GM21723 (cell line): ENCODE measurements around the gene PCCB.
A peak's percentile ranks its signal among the peaks of the same experiment; 100 is the strongest.
"Not testable (repeated sequence)": the region's sequence is repeated elsewhere in the genome, so short reads cannot be mapped to it uniquely, and the experiment has no call there.

ENCODE experiments used
- ATAC-seq: cut with Tn5 transposase; IDR thresholded peaks from one replicate; pipeline ENCODE4 v1.9.1; 2021; ENCODE audit warnings: mild to moderate bottlenecking, moderate library complexity; ENCODE audit not compliant: unreplicated experiment

The PCCB gene

GRCh38 chr3:136261826-136262225 is 11.7 kb downstream of the PCCB start:
- no peak for ATAC-seq

DNA sequence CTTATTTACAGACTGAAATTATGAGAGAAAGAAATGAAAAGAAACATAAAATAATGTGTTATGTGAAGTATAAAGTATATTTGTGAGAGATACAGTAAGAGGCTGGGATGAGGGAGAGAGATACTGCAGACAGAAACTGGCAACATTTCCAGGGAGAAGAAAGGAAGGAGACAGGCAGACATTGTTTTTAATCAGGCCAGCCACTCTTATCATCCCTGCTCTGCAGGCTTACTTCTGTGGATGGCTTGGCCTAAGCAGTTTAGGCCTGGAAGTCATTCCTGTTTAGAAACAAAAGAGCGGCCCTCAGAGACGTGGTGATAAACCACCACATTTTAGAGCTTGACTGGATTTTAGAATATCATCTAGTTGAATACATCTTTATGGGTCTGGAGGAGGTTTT is 12.4 kb downstream of the PCCB start:
- ATAC-seq = no peak

DNA sequence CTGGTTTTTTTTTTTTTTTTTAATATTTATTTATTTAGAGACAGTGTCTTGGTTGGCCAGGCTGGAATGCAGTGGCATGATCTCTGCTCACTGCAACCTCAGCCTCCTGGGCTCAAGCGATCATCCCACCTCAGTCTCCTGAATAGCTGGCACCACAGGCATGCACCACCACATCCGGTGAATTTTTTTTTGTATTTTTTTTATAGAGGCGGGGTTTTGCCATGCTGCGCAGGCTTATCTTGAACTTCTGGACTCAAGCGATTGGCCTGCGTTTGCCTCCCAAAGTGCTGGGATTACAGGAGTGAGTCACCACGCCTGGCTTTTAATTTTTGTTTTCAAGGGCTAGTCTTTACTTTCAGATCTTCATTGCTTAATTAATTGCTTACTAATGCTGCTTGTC is 13.1 kb downstream of the PCCB start:
- no peak for ATAC-seq

DNA sequence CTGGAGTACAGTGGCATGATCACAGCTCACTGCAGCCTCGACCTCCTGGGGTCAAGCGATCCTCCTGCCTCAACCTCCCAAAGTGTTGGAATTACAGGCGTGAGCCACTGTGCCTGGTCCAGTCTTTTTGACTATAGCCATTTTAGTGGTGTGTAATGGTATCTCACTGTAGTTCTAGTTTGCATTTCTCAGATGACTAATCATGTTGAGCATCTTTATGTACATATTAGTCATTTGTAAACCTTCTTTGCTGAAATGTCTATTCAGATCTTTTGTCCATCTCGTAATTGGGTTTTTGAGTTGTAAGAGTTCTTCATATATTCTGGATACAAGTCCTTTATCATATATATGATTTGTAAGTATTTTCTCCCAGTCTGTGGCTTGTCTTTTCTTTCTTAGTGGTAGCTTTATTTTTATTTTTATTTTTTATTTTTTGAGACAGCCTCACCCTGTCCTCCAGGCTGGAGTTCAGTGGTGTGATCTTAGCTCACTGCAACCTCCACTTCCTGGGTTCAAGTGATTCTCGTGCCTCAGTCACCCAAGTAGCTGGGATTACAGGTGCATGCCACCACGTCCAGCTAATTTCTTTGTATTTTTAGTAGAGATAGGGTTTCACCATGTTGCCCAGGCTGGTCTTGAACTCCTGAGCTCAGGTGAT is 16.5 kb downstream of the PCCB start:
- not testable (repeated sequence) for ATAC-seq

DNA sequence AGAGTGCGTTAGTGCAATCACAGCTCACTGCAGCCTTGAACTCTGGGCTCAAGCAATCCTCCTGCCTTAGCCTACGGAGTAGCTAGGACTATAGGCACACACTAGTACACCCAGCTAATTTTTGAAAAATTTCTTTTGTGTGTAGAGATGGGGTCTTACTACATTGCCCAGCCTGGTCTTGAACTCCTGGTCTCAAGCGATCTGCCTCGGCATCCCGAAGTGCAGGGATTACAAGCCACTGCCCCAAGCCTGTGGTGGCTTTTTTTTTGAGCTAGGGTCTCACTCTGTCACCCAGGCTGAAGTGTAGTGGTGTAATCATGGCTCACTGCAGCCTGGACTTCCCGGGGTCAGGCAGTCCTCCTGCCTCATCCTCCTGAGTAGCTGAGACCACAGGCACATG is 17.1 kb downstream of the PCCB start:
- ATAC-seq = no peak

- peak; percentile 75 for ATAC-seq
These were observed 20.0 kb downstream of the PCCB start for GRCh38 chr3:136270179-136270578.

DNA sequence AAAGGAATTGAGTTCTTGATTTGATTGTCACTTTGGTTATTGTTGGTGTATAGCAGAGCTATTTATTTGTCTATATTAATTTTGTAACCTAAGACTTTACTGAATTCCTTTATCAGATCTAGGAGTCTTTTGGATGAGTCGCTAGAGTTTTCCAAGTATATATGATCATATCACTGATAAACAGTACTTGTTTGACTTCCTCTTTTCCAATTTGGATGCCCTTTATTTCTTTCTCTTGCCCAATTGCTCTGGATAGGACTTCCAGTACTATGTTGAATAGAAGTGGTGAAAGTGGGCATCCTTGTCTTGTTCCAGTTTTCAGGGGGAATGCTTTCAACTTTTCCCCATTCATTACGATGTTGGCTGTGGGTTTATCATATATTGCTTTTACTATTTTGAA is 21.5 kb downstream of the PCCB start:
- not testable (repeated sequence) for ATAC-seq

DNA sequence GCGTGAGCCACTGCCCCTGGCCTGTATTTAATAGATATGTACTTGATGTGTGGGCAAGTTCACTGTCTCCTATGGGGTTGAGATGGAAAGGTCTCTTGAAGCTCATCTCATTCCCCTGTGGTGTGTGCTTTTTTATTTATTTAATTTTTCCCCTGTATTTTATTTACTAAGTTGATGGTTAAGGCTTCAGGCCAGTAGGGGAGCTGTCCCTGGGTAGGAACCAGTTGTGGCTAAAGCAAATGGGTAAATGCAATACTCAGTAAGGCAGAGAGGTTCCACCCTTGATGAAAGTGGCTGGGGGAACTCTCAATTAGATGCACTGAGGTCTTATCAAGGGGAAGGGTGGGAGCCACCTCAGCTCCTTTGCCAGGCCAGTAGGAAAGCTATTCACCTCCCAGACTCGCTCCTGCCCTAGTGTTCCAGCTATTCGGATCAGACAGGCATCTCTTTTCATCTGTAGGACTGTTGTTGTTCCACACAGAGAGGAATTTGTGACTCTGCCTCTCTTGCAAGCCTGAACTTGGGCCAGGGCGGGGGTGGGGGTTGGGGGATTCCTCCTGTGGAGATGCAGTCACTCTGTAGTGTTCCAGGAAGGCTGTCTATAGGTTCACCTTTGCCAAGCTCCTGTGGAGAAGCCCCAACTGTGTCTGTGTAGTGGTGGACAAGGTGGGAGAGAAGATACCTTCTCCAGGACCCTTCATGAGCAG is 26.1 kb downstream of the PCCB start:
- no peak for ATAC-seq

- ATAC-seq = no peak
These were observed 27.0 kb downstream of the PCCB start for GRCh38 chr3:136277115-136277514.

- no peak for ATAC-seq
These were observed 27.5 kb downstream of the PCCB start for GRCh38 chr3:136277634-136278033.

DNA sequence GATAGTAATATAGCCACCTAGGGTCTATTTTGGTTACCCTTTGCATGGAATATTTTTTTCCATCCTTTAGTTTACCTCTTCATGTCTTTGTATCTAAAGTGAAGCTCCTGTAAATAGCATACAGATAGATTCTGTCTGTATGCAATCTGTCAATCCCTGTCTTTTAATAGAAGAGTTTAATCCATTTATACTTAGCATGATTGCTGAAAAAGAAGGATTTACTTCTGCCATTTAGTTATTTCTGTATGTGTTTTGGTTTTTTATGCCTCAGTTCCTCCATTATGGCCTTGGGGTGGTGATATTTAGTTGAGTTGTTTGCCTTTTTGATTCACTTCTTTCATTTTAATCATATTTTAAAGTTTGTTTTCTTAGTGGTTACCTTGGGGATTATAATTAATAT is 29.0 kb downstream of the PCCB start:
- ATAC-seq = no peak

GRCh38 chr3:136280961-136281360 is 30.8 kb downstream of the PCCB start:
- no peak for ATAC-seq

GRCh38 chr3:136281966-136282520 is 31.9 kb downstream of the PCCB start:
- ATAC-seq = no peak

DNA sequence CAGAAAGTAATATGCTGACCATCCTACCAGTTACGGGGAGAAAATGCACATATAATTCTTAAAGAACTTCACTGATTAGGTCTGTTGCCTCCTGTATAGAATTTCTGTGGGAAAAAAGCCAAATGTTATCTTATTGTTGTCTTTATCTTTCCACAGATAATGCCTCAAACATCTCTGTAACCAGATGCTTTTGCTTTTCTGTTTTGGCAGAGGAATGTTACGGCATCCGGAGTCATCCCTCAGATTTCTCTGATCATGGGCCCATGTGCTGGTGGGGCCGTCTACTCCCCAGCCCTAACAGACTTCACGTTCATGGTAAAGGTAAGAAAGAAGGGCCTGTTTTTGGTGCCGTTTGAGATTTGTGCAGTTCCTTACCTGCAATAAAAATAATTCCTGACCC is 33.5 kb downstream of the PCCB start:
- ATAC-seq = no peak

DNA sequence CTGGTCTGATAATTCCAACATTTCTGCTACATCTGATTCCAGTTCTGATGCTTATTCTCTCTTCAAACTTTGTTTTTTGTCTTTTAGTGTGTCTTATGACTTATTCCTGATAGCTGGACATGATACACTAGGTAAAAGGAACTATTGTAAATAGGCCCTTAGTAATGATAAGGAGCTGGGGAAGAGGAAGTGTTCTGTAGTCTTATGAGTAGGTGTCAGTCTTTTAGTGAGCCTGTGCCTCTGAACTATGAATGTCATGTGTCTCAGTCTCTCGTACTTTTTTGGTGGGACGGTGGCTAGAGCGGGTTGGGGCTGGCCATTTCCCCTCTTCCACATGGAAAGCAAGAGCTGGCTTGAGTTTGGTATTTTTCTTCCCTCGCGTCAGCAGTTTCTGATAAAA is 41.2 kb downstream of the PCCB start:
- no peak for ATAC-seq

DNA sequence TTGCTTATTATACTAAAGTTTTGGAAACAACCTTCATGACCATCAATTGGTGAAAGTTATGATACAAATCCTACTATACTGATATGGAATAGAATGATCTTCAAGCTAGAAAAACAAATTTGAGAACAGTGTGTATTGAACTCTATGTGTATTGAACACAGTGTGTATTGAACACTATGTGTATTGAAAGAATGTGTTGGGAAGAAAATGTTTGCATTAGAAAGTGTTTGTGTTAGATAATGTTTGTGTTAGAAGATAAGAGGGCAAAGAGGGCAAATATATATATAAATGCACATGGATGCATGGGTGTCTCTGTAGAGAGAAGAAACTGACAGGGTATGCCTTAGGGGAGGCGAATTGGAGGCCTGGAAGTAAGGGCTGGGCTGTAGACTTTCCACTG is 42.4 kb downstream of the PCCB start:
- ATAC-seq = no peak

- ATAC-seq = no peak
These were observed 43.1 kb downstream of the PCCB start for GRCh38 chr3:136293279-136293678.

DNA sequence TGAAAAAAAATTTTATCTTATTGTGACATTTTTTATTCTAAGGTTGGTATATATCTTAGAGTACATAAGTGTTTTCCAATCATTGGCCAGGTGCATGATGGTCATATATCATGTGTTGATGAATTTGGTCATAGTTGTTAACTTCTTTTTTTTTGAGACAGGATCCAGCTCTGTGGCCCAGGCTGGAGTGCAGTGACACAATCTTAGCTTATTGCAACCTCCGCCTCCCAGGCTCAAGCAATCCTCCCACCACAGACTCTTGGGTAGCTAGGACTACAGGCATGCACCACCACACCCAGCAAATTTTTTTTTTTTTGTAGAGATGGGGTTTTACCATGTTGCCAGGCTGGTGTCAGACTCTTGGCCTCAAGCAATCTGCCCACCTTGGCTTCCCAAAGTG is 44.0 kb downstream of the PCCB start:
- ATAC-seq = no peak

- ATAC-seq = no peak
These were observed 46.8 kb downstream of the PCCB start for GRCh38 chr3:136296960-136297359.

- no peak for ATAC-seq
These were observed 47.7 kb downstream of the PCCB start for GRCh38 chr3:136297826-136298225.

- no peak for ATAC-seq
These were observed 50.3 kb downstream of the PCCB start for GRCh38 chr3:136300444-136300843.

GRCh38 chr3:136305879-136306278 is 55.7 kb downstream of the PCCB start:
- no peak for ATAC-seq
